HepG2 (cell line): ENCODE data around the gene RPLP2. TPM values are rescaled to one million over a fixed set of nuclear protein-coding genes. Genes with fewer than 3 reads are reported as not detected.

ENCODE experiments used
- MXD3 ChIP-seq: IDR thresholded peaks from 2 replicates; pipeline ENCODE4 v1.6.1; 2016; ENCODE audit warnings: mild to moderate bottlenecking, missing biosample characterization, missing genetic modification reagents
- MYC ChIP-seq: sonication (generic); formaldehyde crosslinking; IDR thresholded peaks from 2 replicates; pipeline ENCODE4 v1.9.0; 2021; ENCODE audit warnings: missing genetic modification reagents, borderline replicate concordance
- PREB ChIP-seq: sonication (generic); formaldehyde crosslinking; IDR thresholded peaks from 2 replicates; pipeline ENCODE4 v1.4.0; 2020; ENCODE audit warnings: missing genetic modification reagents
- RARA ChIP-seq: IDR thresholded peaks from 2 replicates; pipeline ENCODE4 v1.6.1; 2016; ENCODE audit warnings: missing genetic modification reagents, missing compliant biosample characterization
- SRSF1 ChIP-seq: fragments of 200-400 bp; formaldehyde crosslinking; optimal IDR thresholded peaks from 2 replicates; pipeline ENCODE3; 2017; ENCODE audit warnings: mild to moderate bottlenecking, low read depth, low read length, moderate library complexity
- STAT6 ChIP-seq: sonication (generic); formaldehyde crosslinking; IDR thresholded peaks from 2 replicates; pipeline ENCODE4 v1.4.0; 2020; ENCODE audit warnings: missing genetic modification reagents, mild to moderate bottlenecking, borderline replicate concordance
- TEAD2 ChIP-seq: sonication (generic); formaldehyde crosslinking; IDR thresholded peaks from 2 replicates; pipeline ENCODE4 v1.9.0; 2021; ENCODE audit warnings: missing genetic modification reagents
- ZBED4 ChIP-seq: sonication (generic); formaldehyde crosslinking; IDR thresholded peaks from 2 replicates; pipeline ENCODE4 v1.4.0; 2020; ENCODE audit warnings: missing genetic modification reagents, borderline replicate concordance
- ZMAT3 ChIP-seq: sonication (generic); formaldehyde crosslinking; conservative IDR thresholded peaks from 2 replicates; pipeline ENCODE4 v1.7.0; 2021; ENCODE audit warnings: missing genetic modification reagents
- ZNF563 ChIP-seq: sonication (generic); formaldehyde crosslinking; IDR thresholded peaks from 2 replicates; pipeline ENCODE4 v1.8.0; 2022; ENCODE audit warnings: mild to moderate bottlenecking, moderate library complexity, missing genetic modification reagents
- ZNF609 ChIP-seq: sonication (generic); formaldehyde crosslinking; IDR thresholded peaks from 2 replicates; pipeline ENCODE4 v1.4.0; 2020; ENCODE audit warnings: mild to moderate bottlenecking, missing genetic modification reagents, borderline replicate concordance
- ZNF850 ChIP-seq: sonication (generic); formaldehyde crosslinking; conservative IDR thresholded peaks from 2 replicates; pipeline ENCODE4 v1.9.0; 2021; ENCODE audit warnings: mild to moderate bottlenecking, missing genetic modification reagents
- polyA plus RNA-seq, 8 experiments: library from polyadenylated mRNA; depleted of rRNA in 3 of 8; stranded (reverse) in 7 of 8; unstranded in 1 of 8; fragments of >200 nt; fragmentation: Illumina TruSeq in 4 of 8; extraction: Trizol in 4 of 8; gene quantifications; 2 replicates each; pipeline versions ENCODE4 v1.2.1 to v1.2.3, GENCODE V29; 2011 to 2016; ENCODE audit warnings: low read depth in 4 of 8, missing spikeins in 1 of 8, mixed read lengths in 1 of 8; ENCODE audit not compliant: insufficient read depth in 1 of 8
- total RNA-seq, 5 experiments: library from RNA; depleted of rRNA; stranded (reverse); fragments of >200 nt; fragmentation: Illumina TruSeq; extraction: Trizol; gene quantifications; 2 replicates each; pipeline ENCODE4 v1.2.3, GENCODE V29; 2016; ENCODE audit warnings: low read depth in 1 of 5

Gene RPLP2
- total and polyA plus RNA-seq, 2 of the 13 experiments (the other 11 are each of a cell fraction or from before 2014, with no cell fraction given), result 978 to 2,106 TPM

- TF ChIP-seq PREB (no peak), ZMAT3 (CRISPR knock-in tag) (no peak), TEAD2 (no peak), MYC (CRISPR knock-in tag) (peak; percentile 85), SRSF1 (no peak), RARA (CRISPR knock-in tag) (no peak), MXD3 (CRISPR knock-in tag) (peak; percentile 47; the same call in 1 of the 2 replicates), STAT6 (CRISPR knock-in tag) (no peak), ZNF850 (CRISPR knock-in tag) (no peak), ZNF563 (CRISPR knock-in tag) (no peak), ZNF609 (CRISPR knock-in tag) (no peak), ZBED4 (CRISPR knock-in tag) (no peak)
Observed at GRCh38 chr11:830295-831117, 20.7 kb downstream of the RPLP2 start (continued).
